HAP-1 (cell line): Measurements from ENCODE around the gene RAPGEF4.

ENCODE experiments used
- DNase-seq, 2 experiments: peaks; one replicate each; pipeline ENCODE4 v3.0.0-alpha.2; 2016 to 2020; ENCODE audit warnings: low spot score in 2 of 2
- H3K27me3 ChIP-seq: fragments of 250-450 bp; sonication (Bioruptor Pico); 2 replicates; pipeline ENCODE4 v1.5.1; 2020; ENCODE audit warnings: low read depth, mild to moderate bottlenecking, moderate library complexity
- H3K36me3 ChIP-seq: fragments of 250-450 bp; sonication (Bioruptor Pico); replicated peaks from 2 replicates; pipeline ENCODE4 v1.5.1; 2020; ENCODE audit warnings: mild to moderate bottlenecking
- H3K4me1 ChIP-seq: fragments of 250-450 bp; sonication (Bioruptor Pico); 2 replicates; pipeline ENCODE4 v1.5.1; 2020; ENCODE audit warnings: mild to moderate bottlenecking
- H3K4me3 ChIP-seq: fragments of 250-450 bp; sonication (Bioruptor Pico); 2 replicates; pipeline ENCODE4 v1.5.1; 2020; ENCODE audit warnings: mild to moderate bottlenecking, moderate library complexity
- H3K9me3 ChIP-seq: fragments of 250-450 bp; sonication (Bioruptor Pico); 2 replicates; pipeline ENCODE4 v1.5.1; 2020; ENCODE audit warnings: mild to moderate bottlenecking, moderate library complexity
- in situ Hi-C: fragments of 300-500 bp; cut with MboI; formaldehyde crosslinking; loops from 3 replicates; pipeline ENCODE4 v1.14.3; 2020; ENCODE audit warnings: low sequenced_read_pairs, inconsistent platforms, mixed read lengths

Gene RAPGEF4

GRCh38 chr2:172949522-172949921 lies 213.9 kb downstream of the RAPGEF4 start:
- Histone ChIP-seq H3K4me1 (peaks cover 16% of the 10 kb centered on the region), H3K4me3 (no peak overlapping the region), H3K36me3 (no peaks in the 10 kb centered on the region), H3K27me3 (no peaks in the 10 kb centered on the region), H3K9me3 (0 out of 2 replicates have a peak, but pooled peaks cover 2% of the 10 kb centered on the region)
- DNase-seq: no peak
- in situ Hi-C loops: no loop called here

GRCh38 chr2:172950565-172950964 lies 214.9 kb downstream of the RAPGEF4 start:
- H3K9me3 ChIP-seq: 0 out of 2 replicates have a peak, but pooled peaks cover 2% of the 10 kb centered on the region
- no peak overlapping the region for H3K4me3 ChIP-seq
- no peaks in the 10 kb centered on the region for H3K36me3 ChIP-seq
- H3K4me1 ChIP-seq: peaks cover 6% of the 10 kb centered on the region
- in situ Hi-C loops: no loop called here
- H3K27me3 ChIP-seq: no peaks in the 10 kb centered on the region
- DNase-seq: no peak

- H3K4me1 ChIP-seq: no peaks in the 10 kb centered on the region
- DNase-seq: no peak
- no peaks in the 10 kb centered on the region for H3K27me3 ChIP-seq
- 0 out of 2 replicates have a peak, but pooled peaks cover 2% of the 10 kb centered on the region for H3K9me3 ChIP-seq
- no peaks in the 10 kb centered on the region for H3K36me3 ChIP-seq
- in situ Hi-C loops: no loop called here
- no peak overlapping the region for H3K4me3 ChIP-seq
Measured at GRCh38 chr2:172951554-172951953, 215.9 kb downstream of the RAPGEF4 start.

DNA sequence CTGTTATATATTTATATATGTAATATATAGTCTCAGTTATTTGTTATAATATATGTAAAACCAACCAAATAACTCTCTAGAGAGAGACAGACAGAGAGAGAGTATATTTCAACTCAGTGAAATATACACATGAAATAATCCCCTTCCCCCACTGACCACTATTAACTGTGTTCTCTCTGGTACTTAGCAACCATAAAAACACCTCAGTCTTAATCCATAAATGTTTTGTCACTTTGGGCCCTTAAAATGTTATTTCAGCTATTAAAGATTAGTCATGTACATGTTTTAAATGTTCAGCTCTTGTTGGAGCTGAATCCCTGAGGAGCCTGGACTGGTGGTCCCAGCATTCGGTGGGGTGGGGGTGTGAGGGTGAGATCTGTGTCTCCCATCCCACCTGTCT lies 217.8 kb downstream of the RAPGEF4 start:
- Histone ChIP-seq H3K4me1 (no peaks in the 10 kb centered on the region), H3K36me3 (no peaks in the 10 kb centered on the region), H3K9me3 (0 out of 2 replicates have a peak, but pooled peaks cover under 1% of the 10 kb centered on the region), H3K4me3 (no peak overlapping the region), H3K27me3 (no peaks in the 10 kb centered on the region)
- in situ Hi-C loops: no loop called here
- DNase-seq: no peak

DNA sequence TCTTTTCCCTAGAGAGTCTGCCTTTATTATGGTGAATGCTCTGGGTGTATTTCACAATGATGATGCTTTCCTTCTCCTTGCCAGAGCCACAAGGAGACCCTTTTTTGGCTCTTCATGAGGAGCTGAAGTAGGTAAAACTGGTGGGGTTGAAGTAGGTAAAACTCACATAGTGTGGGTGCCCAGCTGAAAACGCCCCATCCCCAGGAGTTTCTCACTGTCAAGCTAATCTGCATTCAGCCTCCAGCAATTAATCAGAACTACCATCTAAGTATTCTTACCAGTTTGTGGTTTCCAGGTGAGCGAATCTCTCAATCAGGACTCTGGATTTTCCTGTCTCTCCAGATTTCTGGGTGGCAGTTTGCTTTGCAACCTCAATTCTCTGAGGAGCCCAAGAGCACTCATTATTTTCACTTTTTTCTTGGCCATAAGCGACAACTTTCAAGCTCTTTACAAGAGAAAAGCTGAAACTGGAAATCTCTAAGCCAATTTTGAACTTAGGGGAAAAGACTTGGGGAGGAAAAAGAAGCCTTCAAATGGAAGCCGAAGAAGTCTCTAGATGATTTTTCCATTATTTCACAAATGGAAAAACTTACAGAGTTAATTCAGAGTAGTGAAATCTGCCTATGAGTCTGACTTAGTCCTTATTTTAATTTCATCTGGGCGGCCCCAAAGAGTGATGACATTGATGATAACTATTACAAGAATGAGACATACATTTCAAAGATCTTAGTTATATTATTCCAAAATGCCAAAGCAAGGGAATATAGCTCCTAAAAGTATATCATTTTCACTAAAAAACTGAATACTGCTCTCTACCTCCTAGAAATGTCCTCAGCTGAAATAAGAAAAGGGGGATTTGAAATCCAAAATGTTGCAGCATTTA lies 218.6 kb downstream of the RAPGEF4 start:
- Histone ChIP-seq H3K27me3 (no peaks in the 10 kb centered on the region), H3K4me3 (no peak overlapping the region), H3K36me3 (no peaks in the 10 kb centered on the region), H3K9me3 (no peaks in the 10 kb centered on the region), H3K4me1 (no peaks in the 10 kb centered on the region)
- in situ Hi-C loops: no loop called here
- no peak for DNase-seq

- Histone ChIP-seq H3K9me3 (no peaks in the 10 kb centered on the region), H3K27me3 (no peaks in the 10 kb centered on the region), H3K36me3 (no peaks in the 10 kb centered on the region), H3K4me3 (no peak overlapping the region), H3K4me1 (no peaks in the 10 kb centered on the region)
- in situ Hi-C loops: no loop called here
- no peak for DNase-seq
Measured at GRCh38 chr2:172955587-172955986, 219.9 kb downstream of the RAPGEF4 start.

GRCh38 chr2:172957734-172958133 lies 222.1 kb downstream of the RAPGEF4 start:
- no peaks in the 10 kb centered on the region for H3K36me3 ChIP-seq
- no peaks in the 10 kb centered on the region for H3K27me3 ChIP-seq
- in situ Hi-C loops: no loop called here
- H3K4me1 ChIP-seq: no peaks in the 10 kb centered on the region
- no peak overlapping the region for H3K4me3 ChIP-seq
- H3K9me3 ChIP-seq: no peaks in the 10 kb centered on the region
- DNase-seq: no peak

- Histone ChIP-seq H3K4me1 (no peaks in the 10 kb centered on the region), H3K4me3 (no peak overlapping the region), H3K36me3 (no peaks in the 10 kb centered on the region), H3K27me3 (no peaks in the 10 kb centered on the region), H3K9me3 (no peaks in the 10 kb centered on the region)
- in situ Hi-C loops: no loop called here
- DNase-seq: no peak
Measured at GRCh38 chr2:172962082-172962481, 226.4 kb downstream of the RAPGEF4 start.

DNA sequence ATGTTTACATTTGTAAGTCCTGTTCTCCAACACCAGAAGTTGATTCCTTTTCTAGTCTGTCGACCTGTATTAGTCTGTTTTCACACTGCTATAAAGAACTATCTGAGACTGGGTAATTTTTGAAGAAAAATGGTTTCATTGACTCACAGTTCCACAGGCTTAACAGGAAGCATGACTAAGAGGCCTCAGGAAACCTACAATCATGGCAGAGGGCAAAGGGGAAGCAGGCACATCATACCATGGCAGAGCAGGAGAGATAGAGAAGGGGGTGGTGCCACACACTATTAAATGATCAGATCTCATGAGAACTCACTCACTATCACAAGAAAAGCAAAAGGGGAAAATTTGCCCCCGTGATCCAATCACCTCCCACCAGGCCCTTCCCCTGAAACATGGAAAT lies 227.2 kb downstream of the RAPGEF4 start:
- H3K4me3 ChIP-seq: no peak overlapping the region
- no peaks in the 10 kb centered on the region for H3K27me3 ChIP-seq
- H3K36me3 ChIP-seq: no peaks in the 10 kb centered on the region
- DNase-seq: no peak
- no peaks in the 10 kb centered on the region for H3K4me1 ChIP-seq
- H3K9me3 ChIP-seq: no peaks in the 10 kb centered on the region
- in situ Hi-C loops: no loop called here

DNA sequence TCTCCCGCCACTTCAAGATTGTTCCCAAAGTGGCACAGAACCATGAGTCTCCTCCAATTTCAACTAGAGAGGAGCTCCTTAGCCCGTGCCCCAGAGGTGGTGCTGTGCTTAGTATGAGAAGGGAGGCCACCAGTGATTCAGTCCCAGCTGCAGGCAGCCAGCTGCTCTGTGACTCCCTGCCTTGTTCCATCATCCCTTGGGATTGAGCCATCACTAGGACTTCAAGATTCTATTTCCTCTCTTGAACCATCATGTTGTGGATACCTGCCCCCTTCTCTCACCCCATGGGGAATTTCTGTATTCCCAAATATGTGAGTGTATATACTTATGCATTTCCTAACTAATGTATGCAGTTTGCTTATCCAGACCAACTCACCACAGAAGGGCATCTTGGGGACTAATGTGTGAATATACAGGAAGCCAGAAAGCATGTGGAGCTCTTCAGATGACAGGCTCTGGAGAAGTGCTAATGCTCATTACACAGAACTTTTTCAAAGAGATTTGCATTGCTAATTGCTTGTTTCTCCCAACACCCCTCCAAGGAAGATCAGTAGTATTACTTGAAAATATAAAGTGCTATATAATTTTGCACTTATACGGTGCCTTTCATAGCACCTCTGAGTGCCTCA lies 229.0 kb downstream of the RAPGEF4 start:
- H3K27me3 ChIP-seq: no peaks in the 10 kb centered on the region
- no peak overlapping the region for H3K4me3 ChIP-seq
- H3K9me3 ChIP-seq: no peaks in the 10 kb centered on the region
- no peak for DNase-seq
- no peaks in the 10 kb centered on the region for H3K4me1 ChIP-seq
- H3K36me3 ChIP-seq: no peaks in the 10 kb centered on the region
- in situ Hi-C loops: no loop called here

DNA sequence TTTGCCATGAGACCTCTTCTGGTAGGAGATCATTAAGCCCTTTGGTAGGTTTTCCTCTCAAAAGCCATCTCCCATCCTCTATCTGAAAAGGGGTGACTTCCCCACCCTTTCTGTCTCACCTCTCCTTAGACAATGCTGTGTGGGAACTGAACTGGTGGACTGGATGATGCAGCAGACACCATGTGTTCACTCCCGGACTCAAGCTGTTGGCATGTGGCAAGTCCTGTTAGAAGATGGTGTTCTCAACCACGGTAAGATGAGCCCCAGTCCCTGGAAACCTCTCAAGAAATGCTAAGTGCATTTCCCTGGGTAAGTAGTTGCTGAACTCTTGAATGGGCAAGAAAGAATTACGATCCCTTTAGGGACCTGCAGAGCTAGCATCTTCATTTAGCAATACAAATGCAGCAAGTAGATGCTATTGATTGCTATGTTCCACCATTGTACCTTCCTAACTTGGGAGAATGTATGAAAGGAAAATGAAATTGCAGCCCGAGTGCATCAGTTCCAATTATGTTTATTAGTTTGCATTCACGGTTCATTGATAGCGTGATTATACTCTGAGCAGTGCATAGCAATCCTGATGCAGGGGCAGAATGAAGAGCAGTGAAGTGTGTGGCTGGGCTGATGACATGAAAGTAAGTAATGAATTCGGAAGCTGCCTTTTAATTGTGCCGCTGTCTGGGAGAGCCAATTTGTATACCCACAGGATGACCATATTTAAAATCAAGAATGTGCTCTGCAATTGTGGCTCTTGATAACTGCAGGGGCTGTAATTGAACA lies 230.0 kb downstream of the RAPGEF4 start:
- Histone ChIP-seq H3K27me3 (no peaks in the 10 kb centered on the region), H3K36me3 (no peaks in the 10 kb centered on the region), H3K9me3 (no peaks in the 10 kb centered on the region), H3K4me3 (no peak overlapping the region), H3K4me1 (no peaks in the 10 kb centered on the region)
- DNase-seq: no peak
- in situ Hi-C loops: no loop called here

GRCh38 chr2:172967036-172967982 lies 231.7 kb downstream of the RAPGEF4 start:
- H3K9me3 ChIP-seq: no peaks in the 10 kb centered on the region
- peaks cover 2% of the 10 kb centered on the region; the same call in 1 of the 2 replicates for H3K4me1 ChIP-seq
- H3K27me3 ChIP-seq: no peaks in the 10 kb centered on the region; the same call in 1 of the 2 replicates
- no peaks in the 10 kb centered on the region for H3K36me3 ChIP-seq
- no peak overlapping the region for H3K4me3 ChIP-seq
- in situ Hi-C loops: no loop called here
- no peak for DNase-seq

DNA sequence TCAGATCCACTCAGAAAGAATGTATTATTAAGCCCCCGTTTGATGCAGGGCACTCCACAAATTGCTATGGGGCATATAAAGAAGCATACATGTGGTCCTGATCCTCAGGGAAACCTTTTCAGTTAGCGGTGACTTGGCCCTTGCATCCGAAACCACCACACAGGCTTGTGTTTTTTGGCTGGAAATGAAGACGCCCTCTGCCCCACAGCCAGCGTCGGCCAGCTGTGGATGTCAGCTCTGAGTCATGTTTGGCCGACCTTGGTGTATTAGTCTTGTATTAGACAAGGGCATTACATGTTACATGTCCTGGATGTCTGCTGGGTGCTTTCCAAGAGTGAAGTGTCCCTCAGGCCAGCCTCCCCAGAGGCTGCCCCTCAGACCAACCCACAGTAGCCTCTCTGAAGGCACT lies 232.4 kb downstream of the RAPGEF4 start:
- Histone ChIP-seq H3K4me1 (peaks cover 5% of the 10 kb centered on the region; the same call in 1 of the 2 replicates), H3K9me3 (no peaks in the 10 kb centered on the region), H3K4me3 (no peak overlapping the region), H3K27me3 (no peaks in the 10 kb centered on the region; the same call in 1 of the 2 replicates), H3K36me3 (no peaks in the 10 kb centered on the region)
- DNase-seq: no peak
- in situ Hi-C loops: no loop called here
